ENCODE results near the gene SLC6A18.

Gene SLC6A18

DNA sequence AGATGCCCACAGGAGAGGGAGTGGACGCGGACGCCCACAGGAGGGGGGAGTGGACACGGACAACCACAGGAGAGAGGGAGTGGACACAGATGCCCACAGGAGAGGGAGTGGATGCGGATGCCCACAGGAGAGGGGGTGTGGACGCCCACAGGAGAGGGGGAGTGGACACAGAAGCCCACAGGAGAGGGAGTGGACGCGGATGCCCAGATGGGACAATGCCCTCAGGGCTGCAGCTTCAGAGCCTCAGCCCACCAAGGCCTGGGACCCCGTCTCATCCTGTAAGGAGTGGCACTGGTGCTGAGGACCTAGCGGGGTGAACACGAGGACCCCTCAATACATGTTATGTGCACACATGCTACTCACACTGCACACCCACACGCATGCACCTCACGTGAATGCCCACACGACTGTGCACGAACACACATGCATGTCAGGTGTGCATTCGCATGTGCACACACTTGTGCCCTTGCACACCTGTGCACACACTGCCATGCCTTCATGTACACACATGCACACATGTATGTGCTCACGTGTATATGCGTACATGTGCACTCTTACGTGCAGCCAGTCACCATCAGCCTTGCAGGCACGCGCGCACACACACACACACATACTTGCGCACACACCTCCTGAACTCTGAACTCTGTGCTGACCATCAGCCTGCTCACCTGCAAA, 34.8 kb downstream of the SLC6A18 start:
- TF ChIP-seq, protein P1, sequence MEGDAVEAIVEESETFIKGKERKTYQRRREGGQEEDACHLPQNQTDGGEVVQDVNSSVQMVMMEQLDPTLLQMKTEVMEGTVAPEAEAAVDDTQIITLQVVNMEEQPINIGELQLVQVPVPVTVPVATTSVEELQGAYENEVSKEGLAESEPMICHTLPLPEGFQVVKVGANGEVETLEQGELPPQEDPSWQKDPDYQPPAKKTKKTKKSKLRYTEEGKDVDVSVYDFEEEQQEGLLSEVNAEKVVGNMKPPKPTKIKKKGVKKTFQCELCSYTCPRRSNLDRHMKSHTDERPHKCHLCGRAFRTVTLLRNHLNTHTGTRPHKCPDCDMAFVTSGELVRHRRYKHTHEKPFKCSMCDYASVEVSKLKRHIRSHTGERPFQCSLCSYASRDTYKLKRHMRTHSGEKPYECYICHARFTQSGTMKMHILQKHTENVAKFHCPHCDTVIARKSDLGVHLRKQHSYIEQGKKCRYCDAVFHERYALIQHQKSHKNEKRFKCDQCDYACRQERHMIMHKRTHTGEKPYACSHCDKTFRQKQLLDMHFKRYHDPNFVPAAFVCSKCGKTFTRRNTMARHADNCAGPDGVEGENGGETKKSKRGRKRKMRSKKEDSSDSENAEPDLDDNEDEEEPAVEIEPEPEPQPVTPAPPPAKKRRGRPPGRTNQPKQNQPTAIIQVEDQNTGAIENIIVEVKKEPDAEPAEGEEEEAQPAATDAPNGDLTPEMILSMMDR (conservative IDR thresholded peaks at IDR 0.05; ENCODE audit: control insufficient read depth, insufficient read depth, low read depth, low read length): no peak
- no peak overlapping the region for H3K4me3 ChIP-seq (ENCODE audit: control insufficient read depth, low read depth, low read length)
- DNase-seq (ENCODE audit: low read depth): no peak

DNA sequence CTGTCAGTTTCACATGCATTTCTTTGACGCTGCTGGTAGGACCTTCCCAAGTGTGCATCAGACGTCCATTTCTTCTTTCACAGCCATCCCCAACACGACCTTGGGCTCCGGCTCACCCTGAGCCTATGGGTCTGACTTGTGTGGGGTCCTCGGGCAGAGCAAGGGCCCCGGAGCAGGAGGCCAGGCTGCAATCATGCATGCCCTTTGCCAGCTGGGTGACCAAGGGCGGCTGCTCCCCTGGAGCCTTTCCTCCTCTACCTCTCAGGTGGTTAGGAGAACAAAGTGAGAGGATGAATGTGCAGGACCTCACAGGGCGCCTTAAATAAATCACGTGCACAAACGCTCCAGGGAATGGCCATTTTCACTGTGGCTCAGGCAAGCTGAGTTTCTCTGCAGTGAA, 36.5 kb downstream of the SLC6A18 start:
- TF ChIP-seq, protein P1 (conservative IDR thresholded peaks at IDR 0.05; ENCODE audit: control insufficient read depth, insufficient read depth, low read depth, low read length): no peak
- DNase-seq (ENCODE audit: low read depth): no peak

DNA sequence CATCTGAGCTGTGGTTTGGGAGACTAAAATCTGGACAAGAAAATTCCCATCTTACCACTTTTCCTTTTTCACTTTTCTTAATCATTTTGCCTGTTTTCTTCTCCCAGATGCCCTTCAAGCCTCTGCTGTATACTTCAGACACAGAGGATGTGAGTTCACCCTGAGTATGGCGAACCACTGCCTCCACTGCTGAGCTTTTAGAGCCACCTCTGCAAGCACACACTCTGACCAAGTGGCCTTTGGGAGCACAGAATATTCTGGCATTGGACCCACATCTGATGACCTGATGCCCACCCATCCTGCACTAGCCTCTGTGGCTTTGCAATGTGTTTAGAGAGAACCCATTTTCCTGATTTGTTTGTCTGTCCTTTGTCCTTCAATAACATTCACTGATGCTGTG, 37.2 kb downstream of the SLC6A18 start:
- peak; percentile 16 for DNase-seq (ENCODE audit: low read depth)
- TF ChIP-seq, protein P1 (conservative IDR thresholded peaks at IDR 0.05; ENCODE audit: control insufficient read depth, insufficient read depth, low read depth, low read length): no peak
- H3K4me3 ChIP-seq (ENCODE audit: control insufficient read depth, low read depth, low read length): no peak overlapping the region

More for the DNA sequence above, 36.5 kb downstream of the SLC6A18 start:
- no peak overlapping the region for H3K4me3 ChIP-seq (ENCODE audit: control insufficient read depth, low read depth, low read length)

DNA sequence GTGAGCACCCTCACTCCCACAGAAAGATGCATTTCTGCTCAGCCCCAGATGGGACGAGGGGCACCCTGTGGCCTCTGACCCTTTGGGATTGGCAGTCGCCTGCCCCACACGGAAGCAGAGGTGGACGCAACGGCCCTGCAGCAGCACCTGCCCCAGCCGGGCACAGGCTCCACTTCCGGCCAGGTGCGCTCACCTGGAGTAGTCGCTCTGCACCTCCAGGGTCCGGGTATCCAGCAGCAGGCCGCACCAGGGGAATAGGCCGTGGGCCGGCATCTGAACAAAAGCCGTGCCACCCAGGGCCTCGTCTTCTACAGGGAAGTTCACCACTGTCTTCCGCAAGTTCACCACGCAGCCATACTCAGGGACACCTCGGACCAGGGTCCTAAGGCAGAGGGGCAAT, 39.0 kb downstream of the SLC6A18 start:
- TF ChIP-seq, protein P1 (conservative IDR thresholded peaks at IDR 0.05; ENCODE audit: control insufficient read depth, insufficient read depth, low read depth, low read length): no peak
- H3K4me3 ChIP-seq (ENCODE audit: control insufficient read depth, low read depth, low read length): no peak overlapping the region
- no peak for DNase-seq (ENCODE audit: low read depth)

DNA sequence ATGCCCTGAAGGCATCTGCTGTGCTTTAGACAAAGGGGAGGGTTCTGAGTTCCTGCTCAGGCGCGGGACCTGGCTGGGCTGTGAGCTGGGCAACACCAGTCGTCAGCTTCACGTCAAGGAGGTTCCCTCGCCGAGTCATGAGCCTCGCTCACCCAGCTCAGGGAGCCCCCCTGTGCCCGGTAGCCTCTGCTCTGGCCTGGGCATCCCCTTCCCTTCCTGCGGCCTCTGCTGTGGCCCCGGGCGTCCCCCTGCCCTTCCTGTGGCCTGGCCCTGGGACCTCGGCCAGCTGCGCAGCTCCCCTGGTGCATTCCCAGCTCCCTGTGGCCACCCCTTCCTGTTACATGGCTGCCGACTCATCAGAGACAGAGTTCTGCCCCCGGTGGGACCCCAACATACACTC, 39.8 kb downstream of the SLC6A18 start:
- no peak overlapping the region for H3K4me3 ChIP-seq (ENCODE audit: control insufficient read depth, low read depth, low read length)
- TF ChIP-seq, protein P1 (conservative IDR thresholded peaks at IDR 0.05; ENCODE audit: control insufficient read depth, insufficient read depth, low read depth, low read length): no peak
- DNase-seq (ENCODE audit: low read depth): no peak

DNA sequence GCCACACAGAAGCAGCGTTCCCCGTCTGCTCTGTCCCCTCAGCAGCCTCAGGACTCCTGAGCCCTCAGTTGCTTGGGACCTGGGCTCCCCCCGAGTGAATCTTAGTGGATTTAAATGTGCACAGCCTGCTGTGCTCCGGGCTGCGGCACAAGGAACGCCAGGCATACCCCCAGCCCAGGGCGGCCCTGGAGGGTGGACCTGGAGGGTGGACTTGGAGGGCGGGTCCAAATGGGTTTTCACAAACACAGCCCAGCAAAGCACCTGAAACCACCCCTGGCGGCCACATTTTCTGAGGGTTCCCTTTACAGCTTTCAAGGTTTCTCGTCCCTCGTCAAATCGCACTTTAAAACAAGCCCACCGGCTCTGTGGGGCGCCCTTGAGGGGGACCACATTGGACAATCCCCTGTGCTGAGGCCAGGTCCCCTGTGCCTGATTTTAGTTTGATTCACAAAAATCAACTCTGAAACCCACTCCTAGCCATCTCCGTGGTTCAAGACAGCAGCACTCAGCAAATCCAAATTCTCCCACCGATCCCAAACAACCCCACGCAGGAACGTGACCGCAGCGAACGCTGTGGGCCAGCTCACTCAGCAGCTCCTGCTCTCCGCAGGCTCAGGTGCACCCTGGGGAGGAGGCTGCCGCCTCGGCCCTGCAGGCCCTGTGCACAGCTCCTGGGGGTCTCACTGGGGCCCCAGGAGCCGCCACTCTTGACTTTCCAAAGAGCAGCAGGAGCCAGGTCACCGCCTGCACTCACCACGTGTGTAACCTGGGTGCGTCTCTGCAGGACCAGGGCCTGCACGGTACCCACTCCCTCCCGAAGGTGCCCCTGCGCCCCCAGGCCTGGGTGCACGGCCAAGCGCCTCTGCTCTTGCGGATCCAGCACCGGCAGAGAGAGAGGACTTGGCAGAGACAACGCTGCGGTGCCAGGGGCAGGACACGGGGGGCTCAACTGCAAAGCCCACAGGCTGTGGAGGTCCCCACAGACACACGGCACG, 40.6 kb downstream of the SLC6A18 start:
- no peak for DNase-seq (ENCODE audit: low read depth)
- no peak overlapping the region for H3K4me3 ChIP-seq (ENCODE audit: control insufficient read depth, low read depth, low read length)
- TF ChIP-seq, protein P1 (conservative IDR thresholded peaks at IDR 0.05; ENCODE audit: control insufficient read depth, insufficient read depth, low read depth, low read length): no peak
